Kidney (tissue), 14 donors: ENCODE measurements around the gene LONP2. TPM values are rescaled to one million over a fixed set of nuclear protein-coding genes. Genes with fewer than 3 reads are reported as not detected.
"Not testable (repeated sequence)": the region's sequence is repeated elsewhere in the genome, so short reads cannot be mapped to it uniquely, and the experiment has no call there.

Source experiments
- DNase-seq, 5 donors: peaks; one replicate each; pipeline ENCODE4 v3.0.0-alpha.2; 2013 to 2020
- FAIRE-seq: peaks from 2 replicates; lab custom pipeline; 2012; peaks lifted over from hg19 to GRCh38; lab: Jason Lieb, UNC
- H3K27ac ChIP-seq, 2 donors: one replicate each; pipeline ENCODE4 v1.7.0; 2013; ENCODE audit warnings: low read depth in 2 of 2, low read length in 2 of 2, inconsistent platforms in 1 of 2
- H3K27me3 ChIP-seq: one replicate; pipeline ENCODE4 v1.7.1; 2013; ENCODE audit warnings: low read length, inconsistent platforms; ENCODE audit not compliant: control insufficient read depth, insufficient read depth
- H3K36me3 ChIP-seq, 3 donors: one replicate each; pipeline versions ENCODE4 v1.7.0 to v1.7.1; 2013; ENCODE audit warnings: low read length in 3 of 3, control low read depth in 1 of 3, inconsistent platforms in 1 of 3; ENCODE audit not compliant: insufficient read depth in 3 of 3, control insufficient read depth in 2 of 3
- H3K4me1 ChIP-seq, 3 donors: one replicate each; pipeline versions ENCODE4 v1.7.0 to v1.7.1; 2013; ENCODE audit warnings: low read length in 3 of 3, inconsistent platforms in 1 of 3, low read depth in 1 of 3; ENCODE audit not compliant: control insufficient read depth in 2 of 3, insufficient read depth in 2 of 3
- H3K4me3 ChIP-seq, 3 donors: one replicate each; pipeline versions ENCODE4 v1.7.0 to v1.8.1; 2013; ENCODE audit warnings: low read length in 3 of 3, control low read depth in 1 of 3, inconsistent platforms in 1 of 3
- H3K9ac ChIP-seq, 3 donors: one replicate each; pipeline versions ENCODE4 v1.7.0 to v1.7.1; 2013; ENCODE audit warnings: low read length in 3 of 3, control low read depth in 1 of 3, inconsistent platforms in 1 of 3
- H3K9me3 ChIP-seq, 3 donors: one replicate each; pipeline versions ENCODE4 v1.7.0 to v1.7.1; 2013; ENCODE audit warnings: low read length in 3 of 3, control low read depth in 1 of 3, inconsistent platforms in 1 of 3; ENCODE audit not compliant: control insufficient read depth in 2 of 3, insufficient read depth in 1 of 3
- intact Hi-C: fragments of 100-400 bp; cut with DNase I; formaldehyde crosslinking; loops from one replicate; pipeline ENCODE4 v1.11.1; 2022
- polyA plus RNA-seq: library from polyadenylated mRNA; stranded (reverse); fragments of 350-450 nt; fragmentation: Illumina TruSeq; extraction: RNeasy Lipid Tissue Mini Kit (QIAGEN cat#74804); gene quantifications from one replicate; pipeline ENCODE4 v1.2.3, GENCODE V29; 2014; ENCODE audit warnings: low read depth, low replicate concordance; ENCODE audit not compliant: insufficient read depth
- total RNA-seq: library from RNA; stranded (reverse); fragmentation: NEBNext Ultra II Directional; extraction: Animal tissue kit (Norgen Biotek cat#: 25700); gene quantifications from one replicate; pipeline ENCODE4 v1.2.1, GENCODE V29; 2021
- TF ChIP-seq, protein P1 (sequence below): IDR thresholded peaks from 3 replicates; pipeline ENCODE4 v1.5.1; 2012; ENCODE audit warnings: mild to moderate bottlenecking, moderate library complexity, borderline replicate concordance; ENCODE audit not compliant: insufficient read depth; ENCODE audit errors: extremely low read depth
- donor health status: control.
- donor health status: control.
- donor health status: control.
- donor health status: control.
- donor health status: control.
- donor health status: DM: yes; HTN: yes; CAD: no.
- donor health status: Normal renal cell carcinoma (clear cell type).

The LONP2 gene
- total and polyA plus RNA-seq, 2 donors from 2014 or later, result 24.8 to 77.1 TPM

DNA sequence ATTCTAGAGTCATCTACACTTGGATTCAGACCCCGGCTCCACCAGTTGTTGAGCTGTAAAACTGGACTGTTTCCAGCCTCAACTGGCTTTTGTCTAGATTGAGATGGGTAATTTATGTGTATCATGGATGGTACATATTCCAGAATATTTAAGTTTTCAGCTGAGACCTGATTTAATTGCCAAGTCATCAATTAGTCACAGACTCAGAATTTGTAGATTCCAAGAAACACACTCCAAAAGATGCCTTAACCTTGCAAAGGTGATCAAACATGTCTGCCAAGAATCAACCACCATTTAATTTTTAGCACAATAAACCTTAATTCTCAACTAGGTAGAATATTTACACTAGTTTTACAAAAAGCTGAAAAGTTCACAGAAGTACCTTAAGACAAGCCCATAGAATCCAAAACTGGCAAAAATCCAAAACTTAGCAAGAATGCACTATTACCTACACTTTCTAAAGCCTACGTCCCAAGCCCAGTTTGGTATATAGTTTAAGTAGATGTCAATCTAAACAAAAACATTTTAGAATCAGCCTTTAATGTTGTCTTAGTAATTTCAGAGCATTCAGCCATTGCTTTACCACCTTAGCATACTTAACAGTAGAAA, 123.4 kb downstream of the LONP2 start:
- TF ChIP-seq, protein P1, sequence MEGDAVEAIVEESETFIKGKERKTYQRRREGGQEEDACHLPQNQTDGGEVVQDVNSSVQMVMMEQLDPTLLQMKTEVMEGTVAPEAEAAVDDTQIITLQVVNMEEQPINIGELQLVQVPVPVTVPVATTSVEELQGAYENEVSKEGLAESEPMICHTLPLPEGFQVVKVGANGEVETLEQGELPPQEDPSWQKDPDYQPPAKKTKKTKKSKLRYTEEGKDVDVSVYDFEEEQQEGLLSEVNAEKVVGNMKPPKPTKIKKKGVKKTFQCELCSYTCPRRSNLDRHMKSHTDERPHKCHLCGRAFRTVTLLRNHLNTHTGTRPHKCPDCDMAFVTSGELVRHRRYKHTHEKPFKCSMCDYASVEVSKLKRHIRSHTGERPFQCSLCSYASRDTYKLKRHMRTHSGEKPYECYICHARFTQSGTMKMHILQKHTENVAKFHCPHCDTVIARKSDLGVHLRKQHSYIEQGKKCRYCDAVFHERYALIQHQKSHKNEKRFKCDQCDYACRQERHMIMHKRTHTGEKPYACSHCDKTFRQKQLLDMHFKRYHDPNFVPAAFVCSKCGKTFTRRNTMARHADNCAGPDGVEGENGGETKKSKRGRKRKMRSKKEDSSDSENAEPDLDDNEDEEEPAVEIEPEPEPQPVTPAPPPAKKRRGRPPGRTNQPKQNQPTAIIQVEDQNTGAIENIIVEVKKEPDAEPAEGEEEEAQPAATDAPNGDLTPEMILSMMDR, result no peak
- Histone ChIP-seq H3K36me3 (no peaks in the 10 kb centered on the region), H3K9me3 (no peaks in the 10 kb centered on the region), H3K27me3 (no peaks in the 10 kb centered on the region), H3K4me1 (peaks cover 0 to 22% (median 13%) of the 10 kb centered on the region in 3 donors), H3K9ac (no peak overlapping the region), H3K27ac (no peak overlapping the region), H3K4me3 (no peak overlapping the region)
- intact Hi-C loops, result no loop called here
- FAIRE-seq (no peak), DNase-seq (no peak)

- TF ChIP-seq, protein P1, result no peak
- intact Hi-C loops, result no loop called here
- Histone ChIP-seq H3K36me3 (no peaks in the 10 kb centered on the region), H3K9me3 (no peaks in the 10 kb centered on the region), H3K27me3 (no peaks in the 10 kb centered on the region), H3K9ac (no peak overlapping the region), H3K27ac (no peak overlapping the region), H3K4me1 (peaks cover 0 to 27% (median 24%) of the 10 kb centered on the region in 3 donors), H3K4me3 (no peak overlapping the region)
- no peak for DNase-seq
- FAIRE-seq, result no peak
Measured at GRCh38 chr16:48369765-48370164, 125.7 kb downstream of the LONP2 start.

- Histone ChIP-seq H3K27ac (no peak overlapping the region), H3K27me3 (no peaks in the 10 kb centered on the region), H3K36me3 (no peaks in the 10 kb centered on the region), H3K4me3 (no peak overlapping the region), H3K4me1 (peaks cover 0 to 27% (median 24%) of the 10 kb centered on the region in 3 donors), H3K9me3 (no peaks in the 10 kb centered on the region), H3K9ac (no peak overlapping the region)
- TF ChIP-seq, protein P1, result no peak
- FAIRE-seq (no peak), DNase-seq (no peak)
- intact Hi-C loops, result no loop called here
Measured at GRCh38 chr16:48370229-48370628, 126.1 kb downstream of the LONP2 start.

DNA sequence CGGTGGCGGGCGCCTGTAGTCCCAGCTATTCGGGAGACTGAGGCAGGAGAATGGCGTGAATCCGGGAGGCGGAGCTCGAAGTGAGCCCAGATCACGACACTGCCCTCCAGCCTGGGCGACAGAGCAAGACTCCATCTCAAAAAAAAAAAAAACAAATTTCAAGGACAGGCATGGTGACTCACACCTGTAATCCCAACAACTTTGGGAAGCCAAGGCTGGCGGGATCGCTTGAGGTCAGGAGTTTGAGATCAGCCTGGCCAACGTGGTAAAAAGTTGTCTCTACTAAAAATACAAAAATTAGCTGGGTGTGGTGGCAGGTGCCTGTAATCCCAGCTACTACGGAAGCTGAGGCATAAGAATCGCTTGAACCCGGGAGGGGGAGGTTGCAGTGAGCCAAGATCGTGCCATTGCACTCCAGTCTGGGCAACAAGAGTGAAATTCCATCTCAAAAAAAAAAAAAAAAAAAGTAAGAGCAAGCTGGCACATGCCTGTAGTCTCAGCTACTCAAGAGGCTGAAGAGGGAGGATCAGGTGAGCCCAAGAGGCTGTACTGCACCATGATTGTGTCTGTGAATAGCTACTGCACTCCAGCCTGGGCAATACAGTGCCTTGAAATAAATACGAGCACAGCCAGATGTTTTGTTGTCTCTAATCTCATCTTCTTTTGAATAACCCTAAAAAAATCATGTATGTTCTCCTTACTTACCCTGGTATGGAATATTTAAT, 126.7 kb downstream of the LONP2 start:
- H3K9me3 ChIP-seq, H3K4me3 ChIP-seq, H3K27me3 ChIP-seq, intact Hi-C loops, DNase-seq, H3K9ac ChIP-seq, H3K27ac ChIP-seq, FAIRE-seq, H3K36me3 ChIP-seq: not testable (repeated sequence)
- H3K4me1 ChIP-seq, result peaks cover 0 to 24% (median 22%) of the 10 kb centered on the region in 3 donors
